ENCODE data around the gene UBQLN1.

Gene UBQLN1

DNA sequence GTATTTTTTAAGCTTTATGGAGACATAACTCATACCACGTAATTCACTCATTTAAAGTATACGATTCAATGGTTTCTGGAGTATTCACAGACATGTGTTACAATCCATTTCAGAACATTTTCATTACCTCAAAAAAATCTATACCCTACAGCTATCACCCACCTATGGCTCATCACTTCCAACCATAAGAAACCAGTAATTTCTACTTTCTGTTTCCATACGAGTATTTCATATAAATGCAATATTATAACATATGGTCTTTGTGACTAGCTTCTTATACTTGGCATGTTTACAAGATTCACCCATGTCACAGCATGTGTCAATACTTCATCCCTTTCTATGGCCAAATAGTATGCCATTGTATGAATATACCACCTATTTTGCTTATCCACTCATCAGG lies 18.8 kb downstream of the UBQLN1 start:
- DNase-seq (ENCODE audit: low read depth), result no peak

DNA sequence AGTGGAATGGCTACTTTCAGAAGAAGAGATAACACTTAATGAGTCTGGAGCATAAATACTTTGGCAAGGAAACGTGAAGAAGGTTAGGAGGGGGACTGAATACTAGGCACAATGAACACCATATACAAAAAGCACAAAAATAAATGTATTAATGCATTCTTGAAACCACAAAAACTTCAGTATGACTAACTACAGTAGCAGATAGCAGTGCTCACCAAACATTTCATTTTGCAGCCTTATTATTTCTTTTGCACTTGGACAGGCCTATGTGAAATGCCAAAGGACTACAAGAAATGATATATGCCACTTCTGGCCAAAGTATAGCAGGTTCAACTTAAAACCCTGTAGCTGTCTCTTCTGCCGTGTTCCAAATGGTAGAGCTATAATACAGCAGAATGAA lies 26.3 kb downstream of the UBQLN1 start:
- peak; percentile 32 for DNase-seq (ENCODE audit: low read depth)

DNA sequence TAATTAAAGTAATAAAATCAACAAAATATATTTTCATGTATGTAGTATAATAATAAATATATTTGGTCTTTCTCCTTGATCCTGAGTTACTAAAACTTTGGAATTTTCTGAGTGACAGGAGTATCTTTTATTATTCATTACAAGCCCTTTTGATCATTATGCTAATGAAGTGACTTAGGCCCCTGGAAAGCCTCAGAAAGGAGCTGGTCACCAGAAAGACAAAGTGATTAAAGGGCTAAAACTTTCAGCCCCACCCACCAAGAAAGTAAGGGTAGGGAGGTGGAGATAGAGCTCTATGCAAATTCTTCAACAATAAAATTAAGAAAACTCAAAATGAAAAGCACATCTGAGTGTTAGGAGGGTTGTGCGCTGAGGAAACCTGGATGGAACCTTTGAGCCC lies 27.5 kb downstream of the UBQLN1 start:
- DNase-seq (ENCODE audit: low read depth), result no peak

DNA sequence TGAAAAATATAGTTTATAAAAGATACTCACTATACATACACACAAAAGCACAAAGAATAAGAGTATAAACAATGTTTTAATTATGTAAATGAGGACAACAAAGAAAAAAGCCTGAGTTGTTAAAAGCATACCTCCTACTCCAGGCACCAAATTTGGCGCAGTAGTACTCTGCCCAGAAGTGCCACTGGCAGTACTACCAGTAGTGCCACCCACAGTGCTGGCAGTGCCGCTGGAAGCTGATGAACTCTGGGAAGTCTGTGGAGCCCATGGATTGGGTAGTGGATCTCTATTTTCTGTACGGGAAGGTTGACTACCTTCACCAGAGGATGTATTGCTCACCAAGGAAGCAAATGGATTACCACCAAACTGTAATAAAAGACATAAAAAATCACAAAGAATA lies 30.2 kb downstream of the UBQLN1 start:
- DNase-seq (ENCODE audit: low read depth), result no peak

DNA sequence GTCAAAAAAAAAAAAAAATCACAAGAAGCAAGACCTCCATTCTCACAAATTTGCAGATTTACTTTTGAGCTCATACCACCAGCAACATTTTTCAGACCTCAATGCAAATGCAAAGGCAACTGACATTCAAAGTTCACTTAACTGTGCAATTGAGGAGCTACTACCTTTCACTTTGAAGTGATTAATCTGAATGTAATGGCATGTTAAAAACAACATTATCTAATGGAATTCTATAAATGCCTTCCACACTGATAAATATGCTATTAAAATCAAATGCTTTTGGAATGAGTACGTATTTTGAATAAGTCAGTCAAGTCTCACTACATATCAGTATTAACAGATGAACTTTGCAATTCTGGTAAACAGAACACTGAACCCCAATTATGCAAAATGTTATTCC lies 32.3 kb downstream of the UBQLN1 start:
- DNase-seq (ENCODE audit: low read depth), result no peak

DNA sequence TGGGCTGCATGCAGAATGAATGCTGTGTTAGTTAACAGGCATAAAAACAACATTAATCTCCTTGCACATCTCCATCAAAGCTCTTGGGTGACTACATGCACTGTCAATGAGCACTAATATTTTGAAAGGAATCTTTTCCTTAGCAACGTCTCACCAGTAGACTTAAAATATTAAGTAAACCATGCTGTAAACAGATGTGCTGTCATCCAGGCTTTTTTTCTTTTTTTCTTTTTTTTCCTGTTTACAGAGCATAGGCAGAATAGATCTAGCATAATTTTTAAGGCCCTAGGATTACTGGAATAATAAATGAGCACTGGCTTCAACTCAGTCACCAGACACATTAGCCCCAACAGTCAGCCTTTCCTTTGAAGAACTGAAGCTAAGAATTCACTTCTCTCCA lies 36.3 kb downstream of the UBQLN1 start:
- DNase-seq (ENCODE audit: low read depth), result no peak

DNA sequence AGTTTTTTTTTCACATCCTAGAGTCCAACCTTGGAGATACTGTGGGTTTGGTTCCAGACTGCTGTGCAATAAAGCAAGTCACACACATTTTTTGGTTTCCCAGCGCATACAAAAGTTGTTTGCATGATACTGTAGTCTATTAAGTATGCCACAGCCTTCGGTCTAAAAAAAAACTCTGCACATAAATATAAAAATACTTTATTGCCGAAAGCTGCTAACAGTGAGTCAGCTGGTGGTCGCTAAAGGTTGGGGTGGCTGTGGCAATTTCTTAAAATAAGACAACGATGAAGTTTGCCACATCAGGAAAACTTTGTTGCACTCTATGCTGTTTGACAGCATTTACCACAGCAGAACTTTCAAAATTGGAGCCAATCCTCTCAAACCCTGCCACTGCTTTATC lies 37.4 kb downstream of the UBQLN1 start:
- no peak for DNase-seq (ENCODE audit: low read depth)

DNA sequence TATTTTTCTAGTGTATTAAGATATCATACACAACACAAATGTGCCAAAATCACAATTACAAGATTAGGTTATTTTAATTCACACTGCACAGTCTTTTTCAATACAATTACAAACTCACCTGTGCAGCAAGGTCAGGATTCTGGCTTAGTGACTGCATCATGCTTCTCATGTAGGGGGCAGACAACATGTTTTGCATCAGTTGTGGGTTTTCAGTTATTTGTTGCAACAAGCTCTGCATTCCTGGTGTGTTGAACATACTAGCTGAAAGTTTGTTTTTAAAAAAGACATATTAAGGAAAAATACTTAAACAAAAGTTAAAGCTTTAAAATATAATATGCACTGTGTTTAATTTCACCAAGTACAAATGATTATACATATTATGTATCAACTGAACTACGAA lies 38.7 kb downstream of the UBQLN1 start:
- peak; percentile 60 for DNase-seq (ENCODE audit: low read depth)

DNA sequence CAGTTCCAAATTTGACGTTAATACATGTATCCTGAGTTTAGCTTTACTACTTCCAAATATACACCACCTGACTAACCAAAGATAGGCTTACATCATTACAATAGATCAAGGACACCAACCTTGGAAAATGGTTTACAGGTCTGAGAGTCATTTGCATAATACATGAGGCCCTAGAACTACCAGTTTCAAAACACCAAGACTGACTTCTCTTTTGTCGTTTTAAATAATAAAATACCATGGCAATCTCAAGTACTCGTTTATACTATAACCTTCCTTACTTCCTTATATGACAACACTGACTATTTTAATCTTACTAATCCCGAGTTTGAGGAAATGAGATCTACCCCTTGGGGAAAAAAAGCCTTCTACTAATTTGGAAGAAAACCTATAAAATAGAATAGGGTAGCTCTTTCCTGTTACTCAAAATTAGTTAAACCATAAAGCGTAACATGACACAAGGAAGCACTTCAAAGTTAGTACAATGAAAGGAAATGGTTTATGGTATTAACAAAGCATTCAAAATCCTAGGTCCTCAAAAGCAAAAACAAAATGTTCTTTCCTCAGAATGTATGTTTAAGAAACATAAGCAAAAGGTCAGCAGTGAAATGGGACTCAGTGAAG lies 42.1 kb downstream of the UBQLN1 start:
- DNase-seq (ENCODE audit: low read depth), result no peak

DNA sequence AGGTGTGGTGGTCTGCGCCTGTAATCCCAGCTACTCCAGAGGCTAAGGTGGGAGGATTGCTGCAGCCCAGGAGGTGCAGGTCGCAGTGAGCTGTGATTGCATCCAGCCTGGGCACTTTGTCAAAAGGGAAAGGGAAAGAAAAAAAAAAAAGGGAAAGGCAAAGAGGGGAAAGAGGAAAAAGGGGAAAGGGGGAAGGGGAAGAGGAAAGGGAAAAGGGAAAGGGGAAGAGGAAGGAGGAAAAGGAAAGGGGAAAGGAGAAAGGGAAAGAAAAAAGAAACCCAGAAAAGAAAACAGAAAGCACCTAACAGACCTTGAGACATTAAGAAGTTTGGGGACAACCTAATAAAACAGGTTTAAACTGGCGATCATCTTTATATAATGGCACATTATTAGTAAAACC lies 44.8 kb downstream of the UBQLN1 start:
- DNase-seq (ENCODE audit: low read depth), result no peak

DNA sequence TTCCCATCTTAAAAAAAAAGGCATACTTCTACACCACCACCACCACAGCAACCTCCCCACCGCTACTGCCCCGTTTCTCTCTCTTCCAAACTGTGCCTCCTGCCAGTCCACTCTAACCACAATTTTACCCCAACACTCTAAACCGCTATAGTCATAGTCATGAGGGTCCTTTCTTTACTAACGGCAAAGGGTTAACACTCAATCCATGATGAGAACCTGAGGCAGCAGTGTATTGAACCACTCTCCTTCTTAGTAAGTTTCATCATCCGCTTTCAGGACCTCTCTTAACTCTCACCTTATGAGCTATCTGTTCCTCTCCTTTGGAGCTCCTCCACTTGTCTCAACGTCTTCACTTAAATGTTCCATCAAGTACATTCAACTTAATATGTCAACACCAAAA lies 50.8 kb downstream of the UBQLN1 start:
- DNase-seq (ENCODE audit: low read depth), result no peak

DNA sequence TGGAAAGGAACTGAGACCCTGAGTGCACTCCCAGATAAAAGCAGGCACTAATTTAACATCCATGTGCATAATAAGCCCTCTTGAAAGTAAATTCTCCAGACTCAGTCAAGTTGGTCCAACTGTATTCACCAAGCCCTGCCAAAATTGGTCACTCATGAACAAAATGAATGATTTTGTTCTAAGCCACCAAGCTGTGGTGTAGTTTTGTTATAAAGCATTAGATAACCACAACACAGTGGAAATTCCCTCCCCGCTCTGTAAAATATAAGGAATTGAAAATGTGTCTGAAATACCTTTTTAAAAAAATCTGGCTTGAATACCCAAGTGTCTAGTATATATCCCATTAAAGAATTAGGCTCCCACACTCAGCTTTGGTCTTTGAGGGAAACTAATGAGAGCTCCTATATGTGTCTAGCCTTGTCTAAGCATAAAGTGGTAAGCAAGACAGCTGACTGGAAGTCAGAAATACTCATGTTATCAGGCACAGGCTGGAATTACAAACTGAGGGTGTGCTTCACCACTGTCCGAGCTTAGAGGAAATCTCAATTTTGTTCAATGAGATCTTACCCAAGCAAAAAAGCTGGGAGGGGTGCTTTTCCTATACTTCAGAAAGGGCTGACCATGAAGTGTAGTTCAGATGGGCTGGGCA lies 51.6 kb downstream of the UBQLN1 start:
- DNase-seq (ENCODE audit: low read depth), result no peak

DNA sequence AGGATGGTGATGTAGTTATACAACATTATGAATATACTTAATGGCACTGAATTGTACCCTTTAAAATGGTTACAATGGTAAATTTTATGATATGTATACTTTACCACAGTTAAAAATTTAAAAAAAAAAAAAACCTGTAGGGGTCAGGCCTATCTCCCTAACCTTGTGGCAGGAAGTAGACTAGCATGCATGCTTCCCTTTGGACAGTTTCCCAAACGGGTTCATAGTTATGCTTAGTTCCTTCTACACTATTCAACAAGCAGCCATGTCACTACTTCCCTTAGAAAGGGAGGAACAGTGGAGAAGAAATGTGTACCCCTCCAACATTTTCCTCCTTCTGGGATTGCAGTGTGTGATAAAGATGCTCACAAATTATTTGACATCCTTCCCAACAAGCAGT lies 52.3 kb downstream of the UBQLN1 start:
- no peak for DNase-seq (ENCODE audit: low read depth)

DNA sequence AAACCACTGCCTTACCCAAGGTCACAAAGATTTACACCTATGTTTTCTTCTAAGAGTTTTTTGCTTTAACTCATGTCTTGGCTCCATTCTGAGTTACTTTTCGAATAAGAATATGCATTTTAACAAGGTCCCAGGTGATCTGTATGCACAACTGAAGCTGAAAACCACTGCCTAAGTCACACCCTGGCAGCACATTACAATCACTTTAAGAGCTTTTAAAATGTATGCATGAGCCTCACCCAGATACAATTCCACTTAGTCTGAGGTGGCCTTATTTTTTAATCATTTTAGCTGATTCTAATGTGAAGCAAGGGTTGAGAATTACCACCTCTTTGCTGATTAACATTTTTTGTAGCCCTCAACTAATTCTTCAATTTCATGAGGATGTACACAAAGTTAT lies 55.3 kb downstream of the UBQLN1 start:
- DNase-seq (ENCODE audit: low read depth), result no peak

DNA sequence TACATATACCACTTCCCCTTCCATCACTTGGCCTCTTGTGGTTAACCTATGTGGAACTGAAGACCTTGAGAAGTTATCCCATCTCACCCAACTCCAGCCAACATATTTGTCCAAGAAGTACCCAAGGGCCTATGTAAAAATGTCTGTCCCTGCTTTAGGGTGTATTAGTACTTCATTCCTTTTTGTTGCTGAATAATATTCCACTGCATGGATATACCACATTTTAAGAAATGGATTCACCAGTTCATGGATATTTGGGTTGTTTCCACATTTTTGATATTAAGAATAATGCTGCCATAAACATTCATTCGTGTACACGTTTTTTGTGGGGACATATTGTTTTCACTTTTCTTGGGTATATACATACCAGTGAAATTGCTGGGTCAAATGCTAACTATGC lies 56.2 kb downstream of the UBQLN1 start:
- DNase-seq (ENCODE audit: low read depth), result no peak

DNA sequence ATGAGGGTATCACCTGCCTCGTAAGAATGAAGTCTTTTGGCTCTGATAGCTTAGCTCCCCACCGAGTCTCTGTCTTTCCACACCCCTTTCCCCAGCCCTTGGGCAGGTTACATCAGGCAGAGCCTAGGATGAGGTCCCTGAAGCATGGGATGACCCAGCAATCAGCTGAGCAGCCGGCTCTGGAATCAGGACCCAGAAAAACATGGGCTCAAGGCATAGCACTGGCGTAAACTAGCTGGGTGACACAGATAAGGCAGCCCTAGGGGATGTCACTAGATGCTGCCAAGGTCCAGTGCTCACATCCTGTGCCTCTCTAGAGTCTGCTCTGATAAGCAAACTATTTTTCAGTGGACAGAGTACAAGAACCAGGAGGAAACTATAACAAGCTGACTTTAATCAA lies 58.2 kb downstream of the UBQLN1 start:
- DNase-seq (ENCODE audit: low read depth), result no peak

DNA sequence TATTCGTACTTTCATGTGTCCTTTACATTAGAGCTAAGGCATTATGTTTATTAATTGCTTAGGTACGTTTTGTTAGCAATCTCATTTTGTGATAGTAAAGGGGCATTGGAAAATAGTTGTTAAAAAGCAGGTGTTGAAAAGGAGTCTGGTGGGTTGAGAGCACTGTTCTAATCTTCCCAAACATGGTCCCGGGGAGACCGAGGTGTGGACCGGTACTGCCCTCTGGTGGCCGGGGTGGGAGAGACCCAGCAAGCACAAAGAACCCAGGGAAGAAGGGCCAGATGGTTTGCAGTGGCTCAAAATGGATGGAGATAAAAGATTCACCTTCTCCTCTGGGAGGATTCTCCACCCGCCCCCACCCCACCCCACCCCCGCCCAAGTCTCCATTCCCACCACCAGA lies 58.7 kb downstream of the UBQLN1 start:
- DNase-seq (ENCODE audit: low read depth), result peak; percentile 29

DNA sequence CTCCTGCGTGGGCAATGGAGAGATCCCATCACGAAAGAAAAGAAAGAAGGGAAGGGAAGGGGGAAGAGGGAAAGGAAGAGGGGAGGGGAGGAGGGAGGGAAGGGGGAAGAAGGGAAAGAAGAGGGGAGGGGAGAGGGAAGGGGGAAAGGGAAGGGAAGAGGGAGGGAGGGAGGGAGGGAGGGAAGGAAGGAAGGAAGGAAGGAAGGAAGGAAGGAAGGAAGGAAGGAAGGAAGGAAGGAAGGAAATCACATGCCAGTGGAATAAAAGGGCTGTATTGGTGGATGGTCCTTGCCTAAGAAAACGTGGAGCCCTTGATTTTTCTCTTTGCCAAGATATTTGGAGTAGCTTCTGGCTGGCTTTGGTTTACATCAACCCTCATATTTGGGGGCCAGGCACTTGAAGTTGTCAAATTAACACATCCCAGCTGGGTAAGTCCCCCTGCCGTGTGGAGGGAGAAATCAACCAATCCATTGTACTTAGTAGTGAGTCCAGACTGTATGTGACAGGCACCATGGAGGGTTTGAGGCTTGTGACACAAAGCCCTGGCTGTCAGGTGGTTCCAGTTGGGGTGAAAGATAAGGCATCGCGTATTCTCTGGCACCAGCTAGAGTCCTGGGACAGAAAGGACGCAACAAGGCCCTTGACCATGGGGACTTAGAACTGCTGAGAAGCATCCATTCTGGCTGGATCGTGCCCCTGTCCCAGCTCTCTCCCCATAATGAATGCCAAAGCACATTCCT lies 61.1 kb downstream of the UBQLN1 start:
- no peak for DNase-seq (ENCODE audit: low read depth)

DNA sequence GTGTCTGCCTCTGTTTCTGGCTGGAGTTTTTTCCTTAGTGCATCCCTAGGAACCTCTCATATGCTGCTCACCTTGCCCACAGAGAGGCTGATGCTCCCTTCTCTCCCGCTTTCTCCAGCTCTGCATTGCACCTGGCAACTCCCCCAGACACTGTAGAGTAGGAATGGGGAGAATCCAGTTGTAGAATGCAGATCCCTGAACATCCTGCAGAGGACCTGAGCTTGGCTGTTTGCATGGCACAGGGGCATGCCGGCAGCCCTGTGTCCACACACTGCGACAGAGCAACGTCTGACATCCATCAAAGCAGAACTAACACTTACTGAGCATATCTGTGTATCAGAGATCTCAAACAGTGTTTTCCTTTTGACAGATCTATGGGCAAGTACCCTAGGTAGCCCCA lies 65.0 kb downstream of the UBQLN1 start:
- no peak for DNase-seq (ENCODE audit: low read depth)

DNA sequence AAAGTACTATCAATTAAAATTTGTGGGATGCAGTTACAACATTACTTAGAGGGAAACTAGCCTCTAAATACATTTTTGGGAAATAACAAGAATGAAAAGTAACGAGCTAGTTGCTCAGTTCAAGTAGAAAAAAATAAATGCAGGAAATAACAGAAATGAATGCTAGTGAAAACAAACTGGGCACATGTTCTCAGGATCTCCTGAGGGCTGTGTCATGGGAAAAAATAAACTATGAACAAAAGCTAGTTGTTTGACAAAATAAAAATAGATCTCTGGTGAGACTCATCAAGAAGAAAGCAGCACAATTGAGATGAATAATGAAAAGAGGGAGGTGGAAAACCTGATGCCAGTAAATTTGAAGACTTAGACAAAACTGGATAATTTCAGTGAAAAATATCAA lies 68.5 kb downstream of the UBQLN1 start:
- DNase-seq (ENCODE audit: low read depth), result no peak

DNA sequence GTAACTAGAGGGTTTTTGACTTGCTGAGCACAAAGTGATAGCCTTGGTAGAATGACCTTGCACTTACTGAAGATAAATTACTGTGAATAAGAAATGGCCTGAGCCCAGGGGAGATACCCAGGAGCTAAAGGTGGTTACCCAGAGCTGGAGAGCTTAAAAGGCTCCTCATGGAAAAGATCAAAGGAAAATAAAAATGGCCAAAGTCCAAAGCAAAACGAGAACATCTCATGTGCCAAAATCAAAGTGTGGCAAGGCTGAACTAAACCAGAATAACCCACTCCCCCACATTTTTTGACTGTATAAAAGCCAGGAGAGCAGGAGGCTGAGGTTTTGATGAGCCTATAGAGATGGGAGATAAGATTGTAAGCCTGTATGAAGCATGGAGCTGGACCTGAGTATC lies 70.4 kb downstream of the UBQLN1 start:
- peak; percentile 47 for DNase-seq (ENCODE audit: low read depth)

DNA sequence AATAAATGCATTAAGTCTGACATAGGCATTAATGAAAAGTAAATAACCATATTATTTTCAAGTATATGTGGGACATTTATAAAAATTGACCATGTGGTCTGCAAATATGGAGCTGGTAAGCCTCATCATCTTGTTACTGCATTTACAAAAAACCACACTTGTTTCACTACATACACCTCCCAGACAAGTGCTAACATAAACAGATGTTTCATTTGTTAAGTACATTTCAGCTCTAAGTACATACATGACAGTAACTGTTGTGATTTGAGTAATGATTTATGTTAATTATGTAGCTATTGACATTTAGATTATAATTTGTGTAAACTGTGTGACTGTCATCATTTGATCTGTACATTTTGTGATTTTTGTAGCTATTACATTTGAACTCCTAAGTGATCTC lies 70.9 kb downstream of the UBQLN1 start:
- DNase-seq (ENCODE audit: low read depth), result no peak

DNA sequence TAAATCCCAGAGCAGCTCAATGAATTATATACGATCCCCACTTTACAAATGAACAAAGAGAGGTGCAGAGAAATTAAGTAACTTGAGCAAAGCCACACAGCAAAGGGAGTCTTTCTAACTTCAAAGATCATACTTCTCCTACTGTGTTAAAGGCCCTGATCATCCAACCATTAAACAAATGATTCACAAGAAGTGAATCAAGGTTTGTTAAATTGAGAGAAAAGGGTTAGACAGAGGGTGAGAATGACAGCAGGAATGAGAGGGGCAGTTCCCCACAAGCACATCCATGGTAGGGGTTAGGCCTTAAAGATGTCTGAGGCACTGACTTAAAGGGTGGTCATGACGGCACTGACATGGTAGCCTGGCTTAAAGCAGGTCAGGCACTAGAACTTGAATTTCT lies 74.1 kb downstream of the UBQLN1 start:
- no peak for DNase-seq (ENCODE audit: low read depth)

DNA sequence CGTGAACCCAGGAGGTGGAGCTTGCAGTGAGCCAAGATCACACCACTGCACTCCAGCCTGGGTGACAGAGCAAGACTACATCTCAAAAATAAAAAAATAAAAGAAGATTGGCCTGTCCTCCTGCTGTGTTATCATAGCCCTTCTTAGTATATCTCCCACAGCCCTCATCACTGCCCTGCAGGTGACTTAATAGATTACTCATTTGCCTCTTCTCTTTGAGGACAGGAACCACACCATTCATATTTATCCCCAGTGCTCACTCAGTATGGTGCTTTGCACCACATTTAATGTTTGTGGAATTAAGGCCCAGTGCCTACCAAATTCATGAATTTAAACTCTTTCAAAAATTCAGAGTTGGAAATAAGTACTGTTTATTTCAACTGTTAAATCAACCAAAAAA lies 74.5 kb downstream of the UBQLN1 start:
- DNase-seq (ENCODE audit: low read depth), result no peak

Measured in amniotic epithelial cell (primary cell).